Mesenchymal stem cell (in vitro differentiated cells and primary cell): ENCODE measurements around the gene CDSN.

Experiments used
- DNase-seq: peaks from one replicate; pipeline ENCODE4 v3.0.0-alpha.2; 2013
- H2AFZ ChIP-seq: one replicate; pipeline ENCODE4 v1.6.1; 2013; ENCODE audit warnings: low read depth, mild to moderate bottlenecking, control low read depth, inconsistent platforms, low read length, moderate library complexity
- H2AK5ac ChIP-seq: 2 replicates; pipeline ENCODE4 v1.6.1; 2013; ENCODE audit warnings: low read length, moderate library complexity, mild to moderate bottlenecking, inconsistent platforms; ENCODE audit not compliant: severe bottlenecking
- H2BK120ac ChIP-seq: one replicate; pipeline ENCODE4 v1.6.1; 2013; ENCODE audit warnings: low read depth, mild to moderate bottlenecking, inconsistent platforms, low read length, moderate library complexity
- H2BK12ac ChIP-seq, 2 experiments: one replicate each; pipeline ENCODE4 v1.6.1; 2013; ENCODE audit warnings: inconsistent platforms in 2 of 2, low read length in 2 of 2, mild to moderate bottlenecking in 2 of 2, moderate library complexity in 2 of 2, control low read depth in 1 of 2
- H2BK15ac ChIP-seq: one replicate; pipeline ENCODE4 v1.6.1; 2013; ENCODE audit warnings: mild to moderate bottlenecking, low read depth, inconsistent platforms; ENCODE audit not compliant: poor library complexity, severe bottlenecking
- H2BK5ac ChIP-seq: 2 replicates; pipeline ENCODE4 v1.6.1; 2013; ENCODE audit warnings: low read depth, mild to moderate bottlenecking, low read length, control low read depth, inconsistent platforms; ENCODE audit not compliant: poor library complexity, severe bottlenecking
- H3K14ac ChIP-seq, 2 experiments: one replicate each; pipeline ENCODE4 v1.6.1; 2013; ENCODE audit warnings: inconsistent platforms in 2 of 2, low read length in 2 of 2, control low read depth in 1 of 2, mild to moderate bottlenecking in 1 of 2, moderate library complexity in 1 of 2
- H3K18ac ChIP-seq, 2 experiments: one replicate each; pipeline ENCODE4 v1.6.1; 2013; ENCODE audit warnings: inconsistent platforms in 2 of 2, low read length in 2 of 2, control low read depth in 1 of 2, low read depth in 1 of 2, mild to moderate bottlenecking in 1 of 2
- H3K23ac ChIP-seq, 2 experiments: one replicate each; pipeline ENCODE4 v1.6.1; 2013; ENCODE audit warnings: inconsistent platforms in 2 of 2, low read length in 2 of 2, mild to moderate bottlenecking in 2 of 2, moderate library complexity in 2 of 2, control low read depth in 1 of 2
- H3K27ac ChIP-seq: 2 replicates; pipeline ENCODE4 v1.5.1; 2013; ENCODE audit warnings: mild to moderate bottlenecking, moderate library complexity, low read length, control low read depth, inconsistent platforms; ENCODE audit not compliant: poor library complexity, severe bottlenecking
- H3K27me3 ChIP-seq, 2 experiments: 2 replicates each; pipeline versions ENCODE4 v1.6.1 to v1.7.0; 2013; ENCODE audit warnings: low read length in 2 of 2, mild to moderate bottlenecking in 2 of 2, moderate library complexity in 2 of 2, control low read depth in 1 of 2, inconsistent platforms in 1 of 2; ENCODE audit not compliant: control insufficient read depth in 1 of 2, insufficient read depth in 1 of 2
- H3K36me3 ChIP-seq, 2 experiments: 2 replicates each; pipeline versions ENCODE4 v1.6.1 to v1.7.0; 2013; ENCODE audit warnings: low read length in 2 of 2, control low read depth in 1 of 2, inconsistent platforms in 1 of 2, low read depth in 1 of 2, mild to moderate bottlenecking in 1 of 2; ENCODE audit not compliant: insufficient read depth in 2 of 2, control insufficient read depth in 1 of 2
- H3K4ac ChIP-seq, 2 experiments: one replicate each; pipeline ENCODE4 v1.6.1; 2013; ENCODE audit warnings: inconsistent platforms in 2 of 2, low read length in 2 of 2, mild to moderate bottlenecking in 2 of 2, moderate library complexity in 2 of 2, control low read depth in 1 of 2, low read depth in 1 of 2
- H3K4me1 ChIP-seq: 2 replicates; pipeline ENCODE4 v1.6.1; 2013; ENCODE audit warnings: low read depth, low read length, control low read depth; ENCODE audit not compliant: control insufficient read depth, insufficient read depth
- H3K4me2 ChIP-seq: 2 replicates; pipeline ENCODE4 v1.6.1; 2013; ENCODE audit warnings: low read length, mild to moderate bottlenecking, inconsistent platforms; ENCODE audit not compliant: poor library complexity, severe bottlenecking
- H3K4me3 ChIP-seq, 2 experiments: 2 replicates each; pipeline versions ENCODE4 v1.5.1 to v1.7.0; 2013; ENCODE audit warnings: low read length in 2 of 2, mild to moderate bottlenecking in 2 of 2, control low read depth in 1 of 2, low read depth in 1 of 2; ENCODE audit not compliant: insufficient read depth in 1 of 2
- H3K79me1 ChIP-seq: replicated peaks from 2 replicates; pipeline ENCODE4 v1.6.1; 2013; ENCODE audit warnings: mild to moderate bottlenecking, control low read depth, low read length, inconsistent platforms; ENCODE audit not compliant: poor library complexity, severe bottlenecking
- H3K9ac ChIP-seq: 2 replicates; pipeline ENCODE4 v1.7.0; 2013; ENCODE audit warnings: mild to moderate bottlenecking, low read length, moderate library complexity
- H3K9me3 ChIP-seq: 2 replicates; pipeline ENCODE4 v1.7.0; 2013; ENCODE audit warnings: mild to moderate bottlenecking, low read length; ENCODE audit not compliant: control insufficient read depth
- H4K8ac ChIP-seq: one replicate; pipeline ENCODE4 v1.6.1; 2013; ENCODE audit warnings: inconsistent platforms, mild to moderate bottlenecking, low read length, moderate library complexity
- H4K91ac ChIP-seq: one replicate; pipeline ENCODE4 v1.6.1; 2013; ENCODE audit warnings: mild to moderate bottlenecking, low read length, inconsistent platforms
- WGBS: methylation state at CpG from one replicate; pipeline ENCODE4 v1.1.7; 2013; ENCODE audit warnings: mixed read lengths; 5-methylcytosine and 5-hydroxymethylcytosine counted together

Gene CDSN

DNA sequence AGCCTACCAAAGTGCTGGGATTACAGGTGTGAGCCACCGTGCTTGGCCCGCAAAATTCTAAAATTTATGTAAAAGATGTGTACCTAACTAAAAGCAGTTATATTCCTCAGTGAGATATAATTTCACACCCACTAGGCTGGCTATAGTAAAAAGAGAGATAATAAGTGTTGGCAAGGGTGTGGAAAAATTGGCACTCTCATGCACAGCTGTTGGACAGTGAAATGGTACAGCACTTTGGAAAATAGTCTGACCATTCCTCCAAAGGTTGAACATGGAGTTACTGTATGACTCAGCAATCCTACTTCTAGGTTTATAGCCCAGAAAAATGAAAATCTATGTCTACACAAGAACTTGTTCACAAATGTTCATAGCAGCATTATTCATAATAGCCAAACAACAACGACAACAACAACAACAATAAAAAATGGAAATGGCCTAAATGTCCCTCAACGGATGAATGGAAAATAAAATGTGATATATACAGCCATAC, 21.8 kb downstream of the CDSN start:
- Histone ChIP-seq H2BK12ac (no peak overlapping the region), H3K9me3 (no peaks in the 10 kb centered on the region), H3K14ac (no peak overlapping the region), H3K23ac (no peak overlapping the region), H3K27me3 (no peaks in the 10 kb centered on the region), H2BK5ac (no peak overlapping the region), H2AK5ac (no peak overlapping the region), H3K79me1 (no peaks in the 10 kb centered on the region), H3K18ac (no peak overlapping the region), H4K91ac (no peak overlapping the region), H3K4me3 (no peak overlapping the region), H2BK15ac (no peak overlapping the region), H3K36me3 (no peaks in the 10 kb centered on the region), H3K27ac (no peak overlapping the region), H2AFZ (no peak overlapping the region), H3K9ac (no peak overlapping the region), H3K4me2 (no peak overlapping the region), H2BK120ac (no peak overlapping the region), H3K4me1 (peaks cover 1% of the 10 kb centered on the region), H4K8ac (no peak overlapping the region), H3K4ac (no peak overlapping the region)
- WGBS = 80% methylated on average over 1 of the region's 4 CpGs
- DNase-seq = no peak

DNA sequence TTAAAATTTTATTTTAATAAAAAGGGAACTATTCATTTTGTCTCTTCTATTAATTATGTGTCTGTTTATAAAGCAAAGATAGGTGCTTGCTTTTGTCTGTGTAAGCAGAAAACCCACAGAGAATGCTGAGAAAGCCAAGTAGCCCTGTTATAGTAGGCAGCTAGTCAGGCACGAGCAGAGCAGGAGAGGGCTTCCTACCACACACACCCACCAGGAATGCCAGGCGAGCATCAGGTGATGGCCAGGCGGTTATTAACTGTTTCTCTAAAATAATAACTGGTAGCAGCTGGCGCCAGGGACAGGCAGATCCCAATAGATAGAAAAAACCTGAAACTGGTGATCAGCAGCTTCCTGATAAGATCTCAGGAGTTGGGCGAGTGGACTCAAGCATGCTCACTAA, 23.6 kb downstream of the CDSN start:
- Histone ChIP-seq H2BK120ac (no peak overlapping the region), H3K18ac (no peak overlapping the region), H2BK5ac (no peak overlapping the region), H3K9me3 (no peaks in the 10 kb centered on the region), H3K27ac (no peak overlapping the region), H4K8ac (no peak overlapping the region), H2AK5ac (no peak overlapping the region), H4K91ac (no peak overlapping the region), H2BK12ac (no peak overlapping the region), H3K79me1 (no peaks in the 10 kb centered on the region), H3K27me3 (no peaks in the 10 kb centered on the region), H3K4me3 (no peak overlapping the region), H3K36me3 (no peaks in the 10 kb centered on the region), H3K14ac (no peak overlapping the region), H2BK15ac (no peak overlapping the region), H3K4me2 (no peak overlapping the region), H2AFZ (no peak overlapping the region), H3K4ac (no peak overlapping the region), H3K9ac (no peak overlapping the region), H3K23ac (no peak overlapping the region), H3K4me1 (peaks cover 1% of the 10 kb centered on the region)
- no peak for DNase-seq
- WGBS = 86% methylated on average over 5 of the region's 5 CpGs

DNA sequence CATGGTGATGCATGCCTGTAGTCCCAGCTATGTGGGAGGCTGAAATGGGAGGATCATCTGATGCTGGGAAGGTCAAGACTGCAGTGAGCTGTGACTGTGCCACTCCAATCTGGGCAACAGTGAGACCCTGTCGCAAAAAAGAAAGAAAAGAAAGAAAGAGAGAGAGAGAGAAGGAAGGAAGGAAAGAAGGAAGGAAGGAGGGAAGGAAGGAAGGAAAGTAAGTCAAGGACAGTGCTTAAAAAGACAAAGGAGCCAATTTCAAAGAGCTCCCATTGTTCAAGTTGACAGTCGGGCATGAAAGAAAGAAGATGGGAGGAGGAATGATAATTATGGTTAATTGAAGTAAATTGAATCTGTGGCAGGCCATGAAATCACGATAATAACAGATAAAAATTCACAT, 24.0 kb downstream of the CDSN start:
- no peak overlapping the region for H2AFZ ChIP-seq
- no peak overlapping the region for H2BK15ac ChIP-seq
- H2BK12ac ChIP-seq = no peak overlapping the region
- 90% methylated on average over 2 of the region's 3 CpGs for WGBS
- H4K8ac ChIP-seq = no peak overlapping the region
- H3K27ac ChIP-seq = no peak overlapping the region
- no peak overlapping the region for H2AK5ac ChIP-seq
- no peak for DNase-seq
- no peak overlapping the region for H3K4me2 ChIP-seq
- H3K36me3 ChIP-seq = no peaks in the 10 kb centered on the region
- no peak overlapping the region for H3K4me3 ChIP-seq
- no peak overlapping the region for H3K9ac ChIP-seq
- H2BK5ac ChIP-seq = no peak overlapping the region
- no peak overlapping the region for H2BK120ac ChIP-seq
- H4K91ac ChIP-seq = no peak overlapping the region
- H3K4me1 ChIP-seq = peaks cover 1% of the 10 kb centered on the region
- no peak overlapping the region for H3K18ac ChIP-seq
- no peaks in the 10 kb centered on the region for H3K9me3 ChIP-seq
- H3K14ac ChIP-seq = no peak overlapping the region
- H3K79me1 ChIP-seq = no peaks in the 10 kb centered on the region
- no peak overlapping the region for H3K23ac ChIP-seq
- no peaks in the 10 kb centered on the region for H3K27me3 ChIP-seq
- H3K4ac ChIP-seq = no peak overlapping the region

DNA sequence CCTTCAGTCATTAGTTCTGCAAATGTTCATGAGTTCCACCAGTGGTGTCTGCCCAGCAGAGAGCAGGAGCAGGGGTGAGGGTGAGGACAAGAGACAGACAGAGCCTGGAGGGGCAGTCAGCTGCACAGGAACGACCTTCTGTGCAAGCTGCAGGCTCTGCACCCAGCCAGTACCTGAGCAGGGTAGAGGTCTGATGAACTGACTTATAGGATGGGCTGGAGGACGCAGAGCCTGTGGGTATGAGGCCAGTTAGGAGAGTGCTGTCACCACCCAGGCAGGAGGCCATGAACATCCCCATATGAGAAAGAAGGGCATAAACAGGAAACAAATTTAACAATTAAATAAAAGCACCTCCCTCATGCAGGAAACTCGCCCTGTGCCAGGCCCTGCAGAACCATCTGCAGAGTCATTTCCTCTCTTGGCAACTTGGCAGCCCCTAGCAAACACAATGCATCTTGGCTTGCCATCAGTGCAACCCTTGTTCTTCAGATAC, 25.8 kb downstream of the CDSN start:
- H4K8ac ChIP-seq = no peak overlapping the region
- no peak overlapping the region for H2BK120ac ChIP-seq
- no peaks in the 10 kb centered on the region for H3K27me3 ChIP-seq
- H3K18ac ChIP-seq = no peak overlapping the region
- no peak overlapping the region for H3K27ac ChIP-seq
- H3K79me1 ChIP-seq = no peaks in the 10 kb centered on the region
- H3K4me2 ChIP-seq = no peak overlapping the region
- no peaks in the 10 kb centered on the region for H3K9me3 ChIP-seq
- no peak overlapping the region for H3K9ac ChIP-seq
- H3K14ac ChIP-seq = peak overlapping the region in 1 of 2 experiments; percentile 46
- H3K23ac ChIP-seq = no peak overlapping the region
- H3K4ac ChIP-seq = no peak overlapping the region
- H2BK5ac ChIP-seq = no peak overlapping the region
- no peak overlapping the region for H2BK15ac ChIP-seq
- DNase-seq = no peak
- H3K4me1 ChIP-seq = peaks cover 1% of the 10 kb centered on the region
- H3K36me3 ChIP-seq = no peaks in the 10 kb centered on the region
- H2BK12ac ChIP-seq = no peak overlapping the region
- H2AK5ac ChIP-seq = no peak overlapping the region
- WGBS = 88% methylated on average over 3 of the region's 3 CpGs
- no peak overlapping the region for H2AFZ ChIP-seq
- H3K4me3 ChIP-seq = no peak overlapping the region
- H4K91ac ChIP-seq = no peak overlapping the region
